ENCODE results near the gene CCDC40. TPM values are rescaled to one million over a fixed set of nuclear protein-coding genes. Genes with fewer than 3 reads are reported as not detected.
"Not testable (repeated sequence)": the region's sequence is repeated elsewhere in the genome, so short reads cannot be mapped to it uniquely, and the experiment has no call there.

CCDC40 gene
- polyA plus RNA-seq, 1 donor: 5.7 TPM

DNA sequence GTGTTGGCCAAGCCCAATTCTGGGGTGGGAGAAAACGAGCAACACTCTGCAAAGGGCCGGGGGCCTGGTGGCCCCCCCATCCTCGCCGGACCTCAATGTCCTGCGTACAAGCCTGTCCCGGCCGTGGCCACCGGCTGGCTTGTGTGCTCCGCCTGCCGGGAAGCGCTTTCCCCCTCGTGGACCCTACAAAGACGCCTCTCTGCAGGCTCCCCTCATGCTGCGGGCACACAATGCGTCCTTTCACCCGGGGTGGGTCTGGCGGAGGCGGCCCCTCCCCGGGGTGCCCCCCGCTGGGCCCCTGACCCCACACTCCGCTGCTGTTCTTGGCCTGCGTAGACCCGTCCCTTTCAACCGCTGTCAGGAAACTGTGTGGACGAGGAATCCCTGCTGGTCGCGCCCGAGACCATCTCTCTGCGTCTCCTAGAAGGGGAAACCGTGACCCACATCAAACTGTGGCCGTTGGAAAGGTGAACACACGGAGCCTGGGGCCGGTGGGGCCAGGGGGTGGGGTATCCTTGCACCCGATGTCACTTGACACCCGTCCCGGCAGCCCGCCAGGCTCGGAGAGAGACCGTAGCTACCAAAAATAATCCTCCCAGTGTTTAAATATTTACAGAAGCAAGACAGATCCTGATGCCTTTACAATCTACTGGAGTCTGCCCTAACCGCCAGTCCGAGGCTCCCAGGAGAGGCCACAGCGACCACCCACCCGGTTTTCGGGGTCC is 44.4 kb upstream of the CCDC40 start:
- Histone ChIP-seq H3K27ac (ENCODE audit: low read length) (peak overlapping the region; percentile 99), H3K27me3 (ENCODE audit: control insufficient read depth, insufficient read depth, low read length) (no peaks in the 10 kb centered on the region), H3K4me3 (ENCODE audit: low read length) (peak overlapping the region; percentile 60), H3K4me1 (ENCODE audit: control insufficient read depth, insufficient read depth, low read length) (peaks cover 80% of the 10 kb centered on the region), H3K9me3 (ENCODE audit: control insufficient read depth, low read depth, low read length) (peaks cover 2% of the 10 kb centered on the region), H3K36me3 (ENCODE audit: control insufficient read depth, insufficient read depth, low read length) (peaks cover 2% of the 10 kb centered on the region)
- no CpG with 5 or more reads among the region's 44 CpGs for WGBS (ENCODE audit: insufficient coverage, low lambda C conversion rate)
- DNase-seq: peak; percentile 44 to 74

DNA sequence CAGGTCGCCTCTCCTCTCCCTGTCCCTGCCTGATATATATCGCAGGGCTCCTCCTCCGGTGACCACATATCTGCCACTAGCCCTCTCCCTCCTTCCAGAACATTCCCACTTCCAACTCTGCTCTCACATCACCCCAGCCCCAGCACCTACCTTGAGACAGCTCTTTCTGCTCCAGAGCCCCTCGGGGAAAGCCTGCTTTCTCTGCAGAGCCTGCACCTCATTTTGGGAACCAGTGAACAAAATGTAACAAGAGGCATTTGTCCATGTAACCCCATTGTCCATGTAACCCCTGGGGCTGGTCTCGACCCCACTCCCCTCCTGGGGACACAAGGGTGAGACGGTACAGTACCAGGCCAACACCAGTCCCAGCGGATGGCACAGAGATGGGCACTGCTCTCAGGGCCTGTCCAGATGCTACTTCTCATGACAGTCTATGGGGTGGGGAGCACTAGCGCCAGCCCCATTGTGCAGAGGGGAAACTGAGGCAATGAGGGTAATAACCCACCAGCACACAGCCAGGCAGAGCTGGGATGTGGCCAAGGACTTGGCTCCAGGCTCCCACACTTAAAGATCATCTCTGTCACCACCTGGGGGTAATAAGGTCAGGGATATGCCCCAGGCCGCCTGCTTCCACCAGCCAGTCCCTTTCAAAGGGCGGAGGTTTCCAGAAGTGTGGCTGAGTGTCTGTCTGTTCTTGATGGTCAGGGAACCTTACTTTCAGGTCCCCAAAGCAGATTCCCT is 43.6 kb upstream of the CCDC40 start:
- Histone ChIP-seq H3K27me3 (ENCODE audit: control insufficient read depth, insufficient read depth, low read length) (no peaks in the 10 kb centered on the region), H3K27ac (ENCODE audit: low read length) (peak overlapping the region; percentile 99), H3K36me3 (ENCODE audit: control insufficient read depth, insufficient read depth, low read length) (peaks cover 2% of the 10 kb centered on the region), H3K4me3 (ENCODE audit: low read length) (peak overlapping the region; percentile 60), H3K4me1 (ENCODE audit: control insufficient read depth, insufficient read depth, low read length) (peaks cover 73% of the 10 kb centered on the region), H3K9me3 (ENCODE audit: control insufficient read depth, low read depth, low read length) (peaks cover 2% of the 10 kb centered on the region)
- 40% methylated on average over 1 of the region's 10 CpGs for WGBS (ENCODE audit: insufficient coverage, low lambda C conversion rate)
- peak in 1 of 2 donors; percentile 66 for DNase-seq

DNA sequence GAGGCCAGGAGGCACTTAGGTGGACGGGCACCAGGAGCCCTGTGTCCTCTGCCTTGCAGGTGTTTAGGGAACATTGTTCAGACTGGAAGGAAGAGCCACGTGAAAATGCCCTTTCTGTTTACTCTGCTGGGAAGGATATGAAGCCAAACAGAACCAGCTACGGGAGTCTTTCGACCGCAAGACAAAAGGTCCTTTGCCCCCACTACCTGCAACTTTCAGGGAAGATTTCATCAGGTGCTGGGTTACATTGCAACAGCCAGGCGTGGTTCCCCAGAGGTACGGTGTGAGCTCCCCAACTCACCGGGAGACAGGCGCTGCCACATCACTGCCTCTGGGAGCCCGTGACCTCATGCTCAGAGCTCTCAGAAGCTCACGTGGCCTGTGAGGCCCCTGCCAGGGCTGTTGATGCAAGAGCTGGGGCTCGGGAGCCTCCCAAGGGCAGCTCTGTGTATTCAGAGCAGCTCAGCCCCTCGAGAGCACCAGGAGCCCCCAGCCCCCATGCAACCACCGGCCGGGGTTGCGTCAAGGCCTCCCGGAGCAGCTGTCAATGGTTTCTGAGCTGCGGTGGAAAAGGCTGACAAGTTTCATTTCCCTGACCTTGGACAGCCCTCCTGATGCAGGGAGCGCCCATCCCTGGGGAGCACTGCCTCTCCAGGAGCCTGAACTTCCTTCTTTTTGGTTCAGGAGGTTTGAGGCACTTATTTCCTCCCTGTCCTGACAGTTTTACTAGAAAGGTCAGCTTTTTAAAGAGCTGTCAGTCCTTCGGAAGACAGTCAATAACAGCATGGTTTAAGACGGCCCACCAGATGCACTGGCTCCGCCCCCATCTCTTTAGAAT is 42.8 kb upstream of the CCDC40 start:
- peak; percentile 99 for DNase-seq
- H3K4me3 ChIP-seq (ENCODE audit: low read length): peak overlapping the region; percentile 60
- H3K27ac ChIP-seq (ENCODE audit: low read length): peak overlapping the region; percentile 99
- peaks cover 2% of the 10 kb centered on the region for H3K36me3 ChIP-seq (ENCODE audit: control insufficient read depth, insufficient read depth, low read length)
- H3K4me1 ChIP-seq (ENCODE audit: control insufficient read depth, insufficient read depth, low read length): peaks cover 65% of the 10 kb centered on the region
- no peaks in the 10 kb centered on the region for H3K27me3 ChIP-seq (ENCODE audit: control insufficient read depth, insufficient read depth, low read length)
- WGBS (ENCODE audit: insufficient coverage, low lambda C conversion rate): no CpG with 5 or more reads among the region's 22 CpGs
- peaks cover 2% of the 10 kb centered on the region for H3K9me3 ChIP-seq (ENCODE audit: control insufficient read depth, low read depth, low read length)

DNA sequence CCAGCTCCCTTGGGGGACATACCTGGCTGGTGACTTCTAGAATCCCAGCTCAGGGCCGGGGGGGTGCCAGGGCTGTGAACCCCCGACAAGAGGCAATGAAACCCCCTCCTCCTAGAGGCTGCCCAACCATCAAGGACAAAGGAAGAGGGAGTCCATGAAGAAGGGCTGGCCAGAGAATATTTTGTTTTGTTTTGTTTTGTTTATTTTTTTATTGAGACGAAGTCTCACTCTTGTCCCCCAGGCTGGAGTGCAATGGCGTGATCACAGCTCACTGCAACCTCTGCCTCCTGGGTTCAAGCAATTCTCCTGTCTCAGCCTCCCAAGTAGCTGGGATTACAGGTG is 42.2 kb upstream of the CCDC40 start:
- H3K4me3 ChIP-seq (ENCODE audit: low read length); DNase-seq; H3K36me3 ChIP-seq (ENCODE audit: control insufficient read depth, insufficient read depth, low read length); H3K9me3 ChIP-seq (ENCODE audit: control insufficient read depth, low read depth, low read length); H3K27me3 ChIP-seq (ENCODE audit: control insufficient read depth, insufficient read depth, low read length): not testable (repeated sequence)
- H3K27ac ChIP-seq (ENCODE audit: low read length): peak overlapping the region; percentile 99
- H3K4me1 ChIP-seq (ENCODE audit: control insufficient read depth, insufficient read depth, low read length): peaks cover 60% of the 10 kb centered on the region
- no CpG with 5 or more reads among the region's 4 CpGs for WGBS (ENCODE audit: insufficient coverage, low lambda C conversion rate)

DNA sequence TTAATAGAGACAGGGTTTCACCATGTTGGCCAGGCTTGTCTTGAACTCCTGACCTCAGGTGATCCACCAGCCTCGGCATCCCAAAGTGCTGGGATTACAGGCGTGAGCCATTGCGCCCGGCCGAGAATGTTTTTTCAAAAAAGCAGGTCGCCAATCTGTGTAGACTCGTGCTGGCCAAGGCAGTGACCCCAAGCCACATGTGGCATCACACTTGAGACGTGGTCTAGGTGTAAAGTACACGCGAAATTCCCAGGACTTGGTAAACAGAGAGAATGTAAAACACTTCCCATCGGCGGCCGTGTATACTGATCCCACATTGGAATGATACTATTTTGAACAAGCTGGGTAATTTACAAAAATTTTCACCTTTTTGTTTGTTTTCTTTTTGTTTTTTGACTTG is 41.8 kb upstream of the CCDC40 start:
- H3K4me1 ChIP-seq (ENCODE audit: control insufficient read depth, insufficient read depth, low read length): peaks cover 56% of the 10 kb centered on the region
- H3K9me3 ChIP-seq (ENCODE audit: control insufficient read depth, low read depth, low read length): no peaks in the 10 kb centered on the region
- peak overlapping the region; percentile 99 for H3K27ac ChIP-seq (ENCODE audit: low read length)
- H3K27me3 ChIP-seq (ENCODE audit: control insufficient read depth, insufficient read depth, low read length): no peaks in the 10 kb centered on the region
- DNase-seq: no peak
- WGBS (ENCODE audit: insufficient coverage, low lambda C conversion rate): 89% methylated on average over 3 of the region's 13 CpGs
- H3K4me3 ChIP-seq (ENCODE audit: low read length): no peak overlapping the region
- peaks cover 2% of the 10 kb centered on the region for H3K36me3 ChIP-seq (ENCODE audit: control insufficient read depth, insufficient read depth, low read length)

DNA sequence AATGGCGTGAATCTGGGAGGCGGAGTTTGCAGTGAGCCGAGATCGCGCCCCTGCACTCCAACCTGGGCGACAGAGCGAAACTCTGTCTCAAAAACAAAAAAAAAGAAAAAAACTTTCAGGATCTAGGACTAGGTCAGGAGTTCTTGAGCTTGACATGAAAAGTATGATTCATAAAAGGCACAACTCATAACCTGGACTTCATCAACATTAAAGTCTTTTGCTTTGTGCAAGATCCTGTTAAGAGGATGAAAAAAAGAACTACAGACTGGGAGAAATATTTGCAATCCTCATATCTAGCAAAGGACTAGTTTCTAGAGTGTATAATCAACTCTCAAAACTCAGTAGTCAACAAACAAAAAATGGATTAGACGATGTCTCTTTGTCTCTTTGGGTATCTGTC is 40.7 kb upstream of the CCDC40 start:
- DNase-seq: no peak
- H3K27ac ChIP-seq (ENCODE audit: low read length): no peak overlapping the region
- H3K9me3 ChIP-seq (ENCODE audit: control insufficient read depth, low read depth, low read length): peaks cover under 1% of the 10 kb centered on the region
- H3K27me3 ChIP-seq (ENCODE audit: control insufficient read depth, insufficient read depth, low read length): no peaks in the 10 kb centered on the region
- H3K4me1 ChIP-seq (ENCODE audit: control insufficient read depth, insufficient read depth, low read length): peaks cover 45% of the 10 kb centered on the region
- H3K4me3 ChIP-seq (ENCODE audit: low read length): no peak overlapping the region
- peaks cover 6% of the 10 kb centered on the region for H3K36me3 ChIP-seq (ENCODE audit: control insufficient read depth, insufficient read depth, low read length)
- 100% methylated on average over 1 of the region's 8 CpGs for WGBS (ENCODE audit: insufficient coverage, low lambda C conversion rate)

DNA sequence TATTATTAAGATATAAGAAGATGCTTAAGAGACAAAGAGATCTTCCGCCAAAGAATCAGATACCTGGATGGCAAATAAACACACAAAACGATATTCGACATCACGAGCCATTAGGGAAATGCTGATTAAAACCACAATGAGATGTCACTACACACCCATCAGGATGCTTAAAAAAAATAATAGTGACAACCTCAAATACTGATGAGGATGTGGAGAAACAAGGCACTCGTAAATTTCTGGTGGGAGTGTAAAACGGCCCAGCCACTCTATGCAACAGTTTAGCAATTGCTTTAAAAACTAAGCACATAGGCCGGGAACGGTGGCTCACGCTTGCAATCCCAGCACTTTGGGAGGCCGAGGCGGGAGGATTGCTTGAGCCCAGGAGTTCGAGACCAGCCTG is 40.2 kb upstream of the CCDC40 start:
- peaks cover 3% of the 10 kb centered on the region for H3K9me3 ChIP-seq (ENCODE audit: control insufficient read depth, low read depth, low read length)
- H3K27ac ChIP-seq (ENCODE audit: low read length): no peak overlapping the region
- no peak overlapping the region for H3K4me3 ChIP-seq (ENCODE audit: low read length)
- H3K4me1 ChIP-seq (ENCODE audit: control insufficient read depth, insufficient read depth, low read length): peaks cover 45% of the 10 kb centered on the region
- WGBS (ENCODE audit: insufficient coverage, low lambda C conversion rate): no CpG with 5 or more reads among the region's 12 CpGs
- H3K36me3 ChIP-seq (ENCODE audit: control insufficient read depth, insufficient read depth, low read length): peaks cover 12% of the 10 kb centered on the region
- H3K27me3 ChIP-seq (ENCODE audit: control insufficient read depth, insufficient read depth, low read length): no peaks in the 10 kb centered on the region
- DNase-seq: no peak

DNA sequence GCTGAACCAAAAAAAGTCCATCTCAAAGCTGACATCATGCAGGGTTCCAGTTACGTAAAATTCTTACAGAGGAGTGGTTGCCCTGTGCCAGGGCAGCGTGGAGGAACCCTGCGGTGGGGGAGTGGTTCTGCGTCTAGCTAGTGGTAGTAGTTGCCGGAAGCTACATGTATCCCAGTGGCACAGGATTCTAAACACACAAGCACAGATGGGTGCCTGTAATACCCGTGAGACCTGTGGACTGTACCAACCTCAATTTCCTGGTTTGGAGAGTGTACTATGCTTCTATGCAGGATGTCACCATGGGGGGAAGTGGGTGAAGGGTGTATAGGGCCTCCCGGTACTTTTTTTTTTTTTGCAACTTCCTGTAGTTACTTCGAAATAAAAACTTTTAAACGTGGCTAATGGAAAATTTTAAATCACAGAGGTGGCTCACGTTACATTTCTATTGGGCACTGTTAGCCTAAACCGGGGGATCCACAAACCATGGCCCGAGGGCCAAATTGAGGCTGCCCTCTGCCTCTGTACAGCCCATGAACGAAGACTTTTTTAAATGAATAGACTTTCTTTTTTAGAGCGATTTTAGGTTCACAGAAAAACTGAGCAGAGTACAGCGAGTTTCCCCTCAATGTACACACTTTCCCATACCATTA is 39.3 kb upstream of the CCDC40 start:
- Histone ChIP-seq H3K9me3 (ENCODE audit: control insufficient read depth, low read depth, low read length) (peaks cover 3% of the 10 kb centered on the region), H3K36me3 (ENCODE audit: control insufficient read depth, insufficient read depth, low read length) (peaks cover 12% of the 10 kb centered on the region), H3K4me3 (ENCODE audit: low read length) (no peak overlapping the region), H3K27me3 (ENCODE audit: control insufficient read depth, insufficient read depth, low read length) (no peaks in the 10 kb centered on the region), H3K4me1 (ENCODE audit: control insufficient read depth, insufficient read depth, low read length) (peaks cover 44% of the 10 kb centered on the region), H3K27ac (ENCODE audit: low read length) (no peak overlapping the region)
- peak; percentile 46 for DNase-seq
- 90% methylated on average over 4 of the region's 15 CpGs for WGBS (ENCODE audit: insufficient coverage, low lambda C conversion rate)

DNA sequence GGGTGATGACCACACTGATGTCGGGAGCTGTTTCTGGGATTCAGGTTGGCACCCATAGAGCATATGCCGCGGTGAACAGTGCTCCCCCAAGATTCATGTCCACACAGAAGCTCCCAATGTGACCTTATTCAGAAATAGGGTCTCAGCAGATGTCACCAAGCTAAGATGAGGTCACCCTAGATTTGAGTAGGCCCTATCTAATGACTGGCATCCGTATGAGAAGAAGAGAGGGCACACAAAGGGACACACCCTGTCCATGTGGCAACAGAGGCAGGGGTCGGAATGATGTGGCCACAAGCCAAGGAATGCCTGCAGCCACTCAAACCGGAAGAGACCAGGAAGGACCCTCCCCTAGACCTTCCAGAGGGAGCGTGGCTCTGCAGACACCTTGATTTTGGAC is 36.3 kb upstream of the CCDC40 start:
- no peak for DNase-seq
- Histone ChIP-seq H3K4me3 (ENCODE audit: low read length) (no peak overlapping the region), H3K27me3 (ENCODE audit: control insufficient read depth, insufficient read depth, low read length) (no peaks in the 10 kb centered on the region), H3K4me1 (ENCODE audit: control insufficient read depth, insufficient read depth, low read length) (peaks cover 32% of the 10 kb centered on the region), H3K9me3 (ENCODE audit: control insufficient read depth, low read depth, low read length) (peaks cover 15% of the 10 kb centered on the region), H3K27ac (ENCODE audit: low read length) (no peak overlapping the region), H3K36me3 (ENCODE audit: control insufficient read depth, insufficient read depth, low read length) (peaks cover 14% of the 10 kb centered on the region)
- WGBS (ENCODE audit: insufficient coverage, low lambda C conversion rate): no CpG with 5 or more reads among the region's 7 CpGs

Measured in large intestine (tissue), 3 donors.